Caco-2 (cell line): ENCODE data around the gene OR2T6. TPM values are rescaled to one million over a fixed set of nuclear protein-coding genes. Genes with fewer than 3 reads are reported as not detected.

Source experiments
- BruUV-seq: library from RNA; stranded (reverse); fragments of 400-500 nt; replicated peaks from 2 replicates; lab custom pipeline; 2021; lab: Mats Ljungman, UMichigan
- CTCF ChIA-PET: fragments of 300-600 bp; sonication (Branson Sonifier 250); formaldehyde crosslinking; loops from one replicate; lab custom pipeline; 2022; ENCODE audit warnings: antibody characterized with exemption; lab: Charles Lee
- POLR2A ChIA-PET: fragments of 300-600 bp; sonication (Branson Sonifier 250); formaldehyde crosslinking; loops from one replicate; lab custom pipeline; 2022; ENCODE audit warnings: antibody characterized with exemption; lab: Charles Lee
- DNase-seq, 2 experiments: peaks; one replicate each; pipeline versions ENCODE4 v3.0.0 to v3.0.0-alpha.2; 2020 to 2022
- H3K27me3 ChIP-seq: replicated peaks from 2 replicates; pipeline ENCODE4 v1.6.0; 2011; ENCODE audit warnings: low read length; ENCODE audit not compliant: control insufficient read depth, insufficient read depth
- H3K36me3 ChIP-seq: 2 replicates; pipeline ENCODE4 v1.5.1; 2011; ENCODE audit warnings: low read length; ENCODE audit not compliant: control insufficient read depth, insufficient read depth
- H3K4me1 ChIP-seq: fragments of 250-450 bp; sonication (Bioruptor Pico); 2 replicates; pipeline ENCODE4 v1.5.1; 2020; ENCODE audit warnings: mild to moderate bottlenecking
- H3K4me3 ChIP-seq: 2 replicates; pipeline ENCODE4 v1.5.1; 2011; ENCODE audit warnings: low read depth, mild to moderate bottlenecking, control low read depth, low read length
- H3K9me3 ChIP-seq: fragments of 250-450 bp; sonication (Bioruptor Pico); 2 replicates; pipeline ENCODE4 v1.5.1; 2020; ENCODE audit warnings: mild to moderate bottlenecking, moderate library complexity
- H3K27ac Mint-ChIP-seq: one replicate; pipeline ENCODE4 v1.8.0; 2022; ENCODE audit warnings: mixed read lengths; ENCODE audit not compliant: unreplicated experiment
- H3K27me3 Mint-ChIP-seq: one replicate; pipeline ENCODE4 v1.8.0; 2022; ENCODE audit warnings: mixed read lengths; ENCODE audit not compliant: insufficient read depth, unreplicated experiment
- H3K36me3 Mint-ChIP-seq: one replicate; pipeline ENCODE4 v1.8.0; 2022; ENCODE audit warnings: mild to moderate bottlenecking, mixed read lengths; ENCODE audit not compliant: insufficient read depth, unreplicated experiment
- H3K4me1 Mint-ChIP-seq: one replicate; pipeline ENCODE4 v1.8.0; 2022; ENCODE audit warnings: low read depth, mixed read lengths; ENCODE audit not compliant: unreplicated experiment
- H3K4me3 Mint-ChIP-seq: one replicate; pipeline ENCODE4 v1.8.0; 2022; ENCODE audit warnings: mild to moderate bottlenecking, moderate library complexity, mixed read lengths; ENCODE audit not compliant: unreplicated experiment
- H3K9me3 Mint-ChIP-seq: one replicate; pipeline ENCODE4 v1.8.0; 2022; ENCODE audit warnings: mixed read lengths; ENCODE audit not compliant: unreplicated experiment
- CTCF ChIP-seq, 2 experiments: fragments of 200-600 bp in 1 of 2; IDR thresholded peaks; 1 replicate in 1 of 2; 2 replicates in 1 of 2; pipeline versions ENCODE4 v1.5.1 to v1.8.0; 2011 to 2022; ENCODE audit warnings: antibody characterized with exemption in 1 of 2, control low read depth in 1 of 2, inconsistent platforms in 1 of 2, low read depth in 1 of 2, low read length in 1 of 2, mild to moderate bottlenecking in 1 of 2, moderate library complexity in 1 of 2; ENCODE audit not compliant: insufficient read depth in 1 of 2, severe bottlenecking in 1 of 2, unreplicated experiment in 1 of 2
- intact Hi-C: fragments of 100-400 bp; cut with micrococcal nuclease; formaldehyde crosslinking; loops from one replicate; pipeline ENCODE4 v1.10.0; 2022; ENCODE audit not compliant: unreplicated experiment
- total RNA-seq: library from RNA; stranded (reverse); gene quantifications from 2 replicates; pipeline ENCODE4 v1.2.3, GENCODE V29; 2022

The OR2T6 gene
- total RNA-seq, 1 experiment from 2014 or later: not detected

- H3K4me3 ChIP-seq: no peak within 1 kb of the TSS
- Mint-ChIP-seq H3K36me3 (no peaks in the 10 kb centered on the region), H3K9me3 (peaks cover 31% of the 10 kb centered on the region), H3K27me3 (no peaks in the 10 kb centered on the region), H3K27ac (no peak within 1 kb of the TSS), H3K4me3 (no peak within 1 kb of the TSS), H3K4me1 (no peaks in the 10 kb centered on the region)
- BruUV-seq: no TSS peak
- intact Hi-C loops: no loop called here
- no peaks in the 10 kb centered on the region for H3K36me3 ChIP-seq
- TF ChIP-seq CTCF (IDR thresholded peaks at IDR 0.05; ENCODE audit: insufficient read depth in 1 of 2, low read depth in 1 of 2, low read length in 1 of 2, severe bottlenecking in 1 of 2, unreplicated experiment in 1 of 2): no peak
- H3K4me1 ChIP-seq: no peaks in the 10 kb centered on the region
- DNase-seq: no peak
- no peaks in the 10 kb centered on the region for H3K27me3 ChIP-seq
- ChIA-PET CTCF (no interaction called here), POLR2A (no interaction called here)
- H3K9me3 ChIP-seq: no peaks in the 10 kb centered on the region
Observed at GRCh38 chr1:248402748-248403147, 27.2 kb downstream of the OR2T6 start, which contains the start of gene OR2T1. TSS of gene OR2T1 (plus strand) at chr1:248403048. CDS start at chr1:248406148, 3,100 bp downstream.

- BruUV-seq: no TSS peak
- H3K9me3 Mint-ChIP-seq: peaks cover 35% of the 10 kb centered on the region
- intact Hi-C loops: no loop called here
- H3K4me3 Mint-ChIP-seq: no peak overlapping the region
- Histone ChIP-seq H3K9me3 (no peaks in the 10 kb centered on the region), H3K36me3 (no peaks in the 10 kb centered on the region), H3K4me1 (no peaks in the 10 kb centered on the region), H3K27me3 (no peaks in the 10 kb centered on the region), H3K4me3 (no peak overlapping the region)
- no peaks in the 10 kb centered on the region for H3K36me3 Mint-ChIP-seq
- ChIA-PET POLR2A (no interaction called here), CTCF (no interaction called here)
- H3K27ac Mint-ChIP-seq: no peak overlapping the region
- DNase-seq: no peak
- H3K27me3 Mint-ChIP-seq: no peaks in the 10 kb centered on the region
- no peaks in the 10 kb centered on the region for H3K4me1 Mint-ChIP-seq
- TF ChIP-seq CTCF (IDR thresholded peaks at IDR 0.05; ENCODE audit: insufficient read depth in 1 of 2, low read depth in 1 of 2, low read length in 1 of 2, severe bottlenecking in 1 of 2, unreplicated experiment in 1 of 2): no peak
Observed at GRCh38 chr1:248404024-248404423, 28.5 kb downstream of the OR2T6 start.

- no peaks in the 10 kb centered on the region for H3K27me3 Mint-ChIP-seq
- H3K36me3 Mint-ChIP-seq: no peaks in the 10 kb centered on the region
- ChIA-PET POLR2A (no interaction called here), CTCF (no interaction called here)
- Histone ChIP-seq H3K27me3 (no peaks in the 10 kb centered on the region), H3K4me3 (no peak overlapping the region), H3K9me3 (no peaks in the 10 kb centered on the region), H3K4me1 (no peaks in the 10 kb centered on the region), H3K36me3 (no peaks in the 10 kb centered on the region)
- H3K4me3 Mint-ChIP-seq: no peak overlapping the region
- H3K9me3 Mint-ChIP-seq: peaks cover 55% of the 10 kb centered on the region
- intact Hi-C loops: no loop called here
- no peak for DNase-seq
- TF ChIP-seq CTCF (IDR thresholded peaks at IDR 0.05; ENCODE audit: insufficient read depth in 1 of 2, low read depth in 1 of 2, low read length in 1 of 2, severe bottlenecking in 1 of 2, unreplicated experiment in 1 of 2): no peak
- H3K4me1 Mint-ChIP-seq: no peaks in the 10 kb centered on the region
- BruUV-seq: no TSS peak
- H3K27ac Mint-ChIP-seq: no peak overlapping the region
Observed at GRCh38 chr1:248406721-248407692, 31.5 kb downstream of the OR2T6 start.
